ENCODE results near the gene SOCS1.

DNA sequence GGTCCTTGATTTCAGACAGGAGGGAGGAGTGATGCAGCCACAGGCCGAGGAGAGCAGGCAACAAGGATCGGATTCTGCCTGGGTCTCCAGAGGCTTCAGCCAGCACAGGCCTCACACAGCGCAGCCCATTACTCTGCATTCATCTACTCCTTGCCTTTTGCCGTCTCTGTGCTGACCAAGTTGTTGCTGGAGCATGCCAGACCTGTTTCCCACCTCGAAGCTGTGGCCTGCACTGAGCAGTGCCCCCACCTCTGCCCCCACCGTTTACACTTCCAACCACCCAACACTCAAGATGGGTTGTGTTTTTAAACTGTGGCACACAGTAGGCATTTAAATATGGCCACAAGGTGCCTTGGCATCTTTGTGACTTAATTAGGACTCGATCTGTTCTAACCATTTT is 19.0 kb upstream of the SOCS1 start:
- TF ChIP-seq SIN3A (IDR thresholded peaks at IDR 0.05; ENCODE audit: borderline replicate concordance, insufficient read depth, low read length) = no peak
- TF ChIP-seq POLR2AphosphoS5 (IDR thresholded peaks at IDR 0.05; ENCODE audit: low read depth, low read length) = no peak
- TF ChIP-seq TAF1 (IDR thresholded peaks at IDR 0.05; ENCODE audit: borderline replicate concordance, insufficient read depth, low read length) = no peak

Data from PFSK-1 (cell line).